ENCODE data around the gene JKAMP. TPM values are rescaled to one million over a fixed set of nuclear protein-coding genes. Genes with fewer than 3 reads are reported as not detected.

The JKAMP gene
- total RNA-seq, 3 donors from 2014 or later, result 32.9 to 39.2 (median 37.4) TPM

GRCh38 chr14:59532419-59532818 lies 48.1 kb downstream of the JKAMP start:
- DNase-seq (no peak), ATAC-seq (no peak)
- Histone ChIP-seq H3K4me1 (ENCODE audit: low read depth) (no peaks in the 10 kb centered on the region), H3K4me3 (no peak overlapping the region), H3K36me3 (ENCODE audit: low read depth) (no peaks in the 10 kb centered on the region), H3K9me3 (peaks cover 3% of the 10 kb centered on the region)
- intact Hi-C loops (cut with DNase I, micrococcal nuclease), result no loop called here
- no peak for TF ChIP-seq CTCF (IDR thresholded peaks at IDR 0.05)

- H3K9me3 ChIP-seq, result no peaks in the 10 kb centered on the region
- no peak overlapping the region for H3K4me3 ChIP-seq
- H3K4me1 ChIP-seq (ENCODE audit: low read depth), result no peaks in the 10 kb centered on the region
- intact Hi-C loops (cut with DNase I, micrococcal nuclease), result no loop called here
- DNase-seq, result no peak
- no peak for ATAC-seq
- no peak for TF ChIP-seq CTCF (IDR thresholded peaks at IDR 0.05)
- no peaks in the 10 kb centered on the region for H3K36me3 ChIP-seq (ENCODE audit: low read depth)
Observed at GRCh38 chr14:59534361-59534987, 50.2 kb downstream of the JKAMP start.

GRCh38 chr14:59537476-59537875 lies 53.2 kb downstream of the JKAMP start:
- H3K4me3 ChIP-seq, result no peak overlapping the region
- H3K4me1 ChIP-seq (ENCODE audit: low read depth), result no peaks in the 10 kb centered on the region
- no peaks in the 10 kb centered on the region for H3K36me3 ChIP-seq (ENCODE audit: low read depth)
- no peak for TF ChIP-seq CTCF (IDR thresholded peaks at IDR 0.05)
- intact Hi-C loops (cut with DNase I, micrococcal nuclease), result no loop called here
- no peak for DNase-seq
- no peaks in the 10 kb centered on the region for H3K9me3 ChIP-seq
- ATAC-seq, result no peak

- intact Hi-C loops (cut with DNase I, micrococcal nuclease), result no loop called here
- ATAC-seq, result no peak
- Histone ChIP-seq H3K36me3 (ENCODE audit: low read depth) (no peaks in the 10 kb centered on the region), H3K4me3 (no peak overlapping the region), H3K4me1 (ENCODE audit: low read depth) (no peaks in the 10 kb centered on the region), H3K9me3 (no peaks in the 10 kb centered on the region)
- no peak for TF ChIP-seq CTCF (IDR thresholded peaks at IDR 0.05)
- no peak for DNase-seq
Observed at GRCh38 chr14:59538936-59539335, 54.6 kb downstream of the JKAMP start.

- Histone ChIP-seq H3K4me1 (ENCODE audit: low read depth) (no peaks in the 10 kb centered on the region), H3K4me3 (no peak overlapping the region), H3K9me3 (no peaks in the 10 kb centered on the region), H3K36me3 (ENCODE audit: low read depth) (no peaks in the 10 kb centered on the region)
- intact Hi-C loops (cut with DNase I, micrococcal nuclease), result no loop called here
- no peak for TF ChIP-seq CTCF (IDR thresholded peaks at IDR 0.05)
- DNase-seq (no peak), ATAC-seq (no peak)
Observed at GRCh38 chr14:59540852-59541251, 56.5 kb downstream of the JKAMP start.

- intact Hi-C loops (cut with DNase I, micrococcal nuclease), result no loop called here
- no peak for TF ChIP-seq CTCF (IDR thresholded peaks at IDR 0.05)
Observed at GRCh38 chr14:59541731-59542130, 57.4 kb downstream of the JKAMP start.

More at GRCh38 chr14:59541731-59542130, 57.4 kb downstream of the JKAMP start:
- Histone ChIP-seq H3K36me3 (ENCODE audit: low read depth) (no peaks in the 10 kb centered on the region), H3K4me3 (no peak overlapping the region), H3K9me3 (no peaks in the 10 kb centered on the region), H3K4me1 (ENCODE audit: low read depth) (no peaks in the 10 kb centered on the region)
- no peak for DNase-seq
- ATAC-seq, result no peak

All from mucosa of descending colon (tissue), 3 donors.